HCT116 (cell line): ENCODE data around the gene CSNK1G1. TPM values are rescaled to one million over a fixed set of nuclear protein-coding genes. Genes with fewer than 3 reads are reported as not detected.
"Not testable (repeated sequence)": the region's sequence is repeated elsewhere in the genome, so short reads cannot be mapped to it uniquely, and the experiment has no call there.

Experiments
- ATAC-seq: fragments of 200-7000 bp; cut with Tn5 transposase; 2 replicates; pipeline ENCODE4 v1.9.1; 2020; ENCODE audit warnings: mild to moderate bottlenecking, moderate library complexity
- BruUV-seq: library from RNA; stranded (reverse); fragments of 400-500 nt; replicated peaks from 2 replicates; lab custom pipeline; 2021; lab: Mats Ljungman, UMichigan
- CTCF ChIA-PET: fragments of 300-600 bp; sonication (Branson Sonifier 250); formaldehyde crosslinking; loops from one replicate; lab custom pipeline; 2021; ENCODE audit warnings: antibody characterized with exemption; lab: Charles Lee
- POLR2A ChIA-PET: fragments of 300-600, 350-600 bp; sonication (Branson Sonifier 250); formaldehyde crosslinking; loops from one replicate; lab custom pipeline; 2021; ENCODE audit warnings: antibody characterized with exemption; lab: Charles Lee
- RAD21 ChIA-PET, 2 experiments: fragments of 300-600 bp; sonication (Branson Sonifier 250); formaldehyde crosslinking; loops; one replicate each; lab custom pipeline; 2023; ENCODE audit warnings: low total read pairs in 2 of 2; ENCODE audit not compliant: uncharacterized antibody in 2 of 2, unreplicated experiment in 2 of 2, low non-redundant PET in 1 of 2; lab: Charles Lee
- DNase-seq: peaks from one replicate; pipeline ENCODE4 v3.0.0-alpha.2; 2010; ENCODE audit warnings: low read depth, low spot score
- H2AFZ ChIP-seq: fragments of 200-600 bp; shearing (Covaris generic), sonication (generic); 2 replicates; pipeline ENCODE4 v1.6.1; 2017; ENCODE audit warnings: low read depth, mixed run types, mixed read lengths, antibody characterized with exemption, low read length; ENCODE audit not compliant: poor library complexity, severe bottlenecking
- H3K27ac ChIP-seq: 2 replicates; pipeline ENCODE4 v1.5.1; 2012; ENCODE audit warnings: low read depth, low read length
- H3K27me3 ChIP-seq: fragments of 200-600 bp; sonication (generic); 2 replicates; pipeline ENCODE4 v1.6.1; 2016; ENCODE audit warnings: mixed run types, low read length, mixed read lengths; ENCODE audit not compliant: insufficient read depth
- H3K36me3 ChIP-seq, 2 experiments: fragments of 200-500 bp in 1 of 2; fragments of 200-600 bp in 1 of 2; sonication (Bioruptor generic) in 1 of 2; sonication (generic) in 1 of 2; 2 replicates each; pipeline versions ENCODE4 v1.5.1 to v1.6.1; 2014 to 2016; ENCODE audit warnings: low read length in 2 of 2, inconsistent platforms in 1 of 2, mixed read lengths in 1 of 2, mixed run types in 1 of 2; ENCODE audit not compliant: insufficient read depth in 2 of 2, control insufficient read depth in 1 of 2
- H3K4me1 ChIP-seq, 2 experiments: fragments of 200-600 bp in 1 of 2; sonication (generic) in 1 of 2; 2 replicates each; pipeline versions ENCODE4 v1.5.1 to v1.6.1; 2012 to 2017; ENCODE audit warnings: low read length in 2 of 2, inconsistent platforms in 1 of 2, mild to moderate bottlenecking in 1 of 2, mixed read lengths in 1 of 2, mixed run types in 1 of 2, moderate library complexity in 1 of 2; ENCODE audit not compliant: insufficient read depth in 2 of 2, control insufficient read depth in 1 of 2
- H3K4me2 ChIP-seq: fragments of 200-600 bp; sonication (generic); 2 replicates; pipeline ENCODE4 v1.6.1; 2017; ENCODE audit warnings: mixed run types, low read length, mixed read lengths
- H3K4me3 ChIP-seq, 2 experiments: fragments of 200-600 bp in 1 of 2; sonication (generic) in 1 of 2; replicated peaks in 1 of 2; 2 replicates each; pipeline ENCODE4 v1.5.1; 2011 to 2016; ENCODE audit warnings: low read length in 2 of 2, control low read depth in 1 of 2, low read depth in 1 of 2, mild to moderate bottlenecking in 1 of 2, mixed read lengths in 1 of 2, mixed run types in 1 of 2
- H3K79me2 ChIP-seq: fragments of 200-600 bp; sonication (generic); 2 replicates; pipeline ENCODE4 v1.6.1; 2017; ENCODE audit warnings: mild to moderate bottlenecking, mixed run types, low read length, moderate library complexity, mixed read lengths; ENCODE audit not compliant: insufficient read depth
- H3K9ac ChIP-seq: fragments of 200-600 bp; sonication (generic); 2 replicates; pipeline ENCODE4 v1.6.1; 2016; ENCODE audit warnings: low read length, mixed read lengths
- H3K9me2 ChIP-seq: fragments of 200-600 bp; sonication (generic), shearing (Covaris generic); 2 replicates; pipeline ENCODE4 v1.6.1; 2017; ENCODE audit warnings: mixed run types, mild to moderate bottlenecking, moderate library complexity; ENCODE audit not compliant: insufficient read depth
- H3K9me3 ChIP-seq, 2 experiments: fragments of 200-500 bp in 1 of 2; fragments of 200-600 bp in 1 of 2; sonication (Bioruptor generic) in 1 of 2; sonication (generic) in 1 of 2; 2 replicates each; pipeline ENCODE4 v1.6.1; 2014 to 2017; ENCODE audit warnings: low read length in 2 of 2, mixed read lengths in 2 of 2, inconsistent platforms in 1 of 2, low read depth in 1 of 2, mild to moderate bottlenecking in 1 of 2, mixed run types in 1 of 2, moderate library complexity in 1 of 2; ENCODE audit not compliant: control insufficient read depth in 1 of 2, insufficient read depth in 1 of 2
- H4K20me1 ChIP-seq: fragments of 200-600 bp; sonication (generic), shearing (Covaris generic); 2 replicates; pipeline ENCODE4 v1.6.1; 2017; ENCODE audit warnings: mixed run types, mild to moderate bottlenecking, moderate library complexity; ENCODE audit not compliant: insufficient read depth
- CEBPB ChIP-seq: IDR thresholded peaks from 2 replicates; pipeline ENCODE4 v1.6.1; 2012; ENCODE audit warnings: low read depth
- EGR1 ChIP-seq: IDR thresholded peaks from 2 replicates; pipeline ENCODE4 v1.6.1; 2012; ENCODE audit warnings: low read depth
- ELF1 ChIP-seq: IDR thresholded peaks from 2 replicates; pipeline ENCODE4 v1.6.1; 2012; ENCODE audit warnings: low read depth, borderline replicate concordance
- EZH2 ChIP-seq: fragments of 200-600 bp; sonication (generic); IDR thresholded peaks from 2 replicates; pipeline ENCODE4 v1.6.1; 2017; ENCODE audit warnings: antibody characterized with exemption, mixed run types
- FOSL1 ChIP-seq: IDR thresholded peaks from 2 replicates; pipeline ENCODE4 v1.6.1; 2012; ENCODE audit warnings: low read depth
- JUND ChIP-seq: IDR thresholded peaks from 2 replicates; pipeline ENCODE4 v1.6.1; 2012
- MAX ChIP-seq: IDR thresholded peaks from 2 replicates; pipeline ENCODE4 v1.6.1; 2012
- POLR2A ChIP-seq: IDR thresholded peaks from 2 replicates; pipeline ENCODE4 v1.7.0; 2011; ENCODE audit warnings: borderline replicate concordance; ENCODE audit not compliant: insufficient read depth, insufficient read length; ENCODE audit errors: extremely low read depth
- POLR2AphosphoS5 ChIP-seq: IDR thresholded peaks from 2 replicates; pipeline ENCODE4 v1.6.1; 2011; ENCODE audit warnings: mild to moderate bottlenecking, low read depth, low read length, moderate library complexity
- SIN3A ChIP-seq: IDR thresholded peaks from 2 replicates; pipeline ENCODE4 v1.6.1; 2012; ENCODE audit warnings: low read depth
- SRF ChIP-seq: IDR thresholded peaks from 2 replicates; pipeline ENCODE4 v1.6.1; 2012; ENCODE audit warnings: low read depth
- ZBTB33 ChIP-seq: IDR thresholded peaks from 2 replicates; pipeline ENCODE4 v1.6.1; 2011; ENCODE audit warnings: mild to moderate bottlenecking, low read length, moderate library complexity; ENCODE audit not compliant: insufficient replicate concordance; ENCODE audit errors: extremely low read depth
- ZNF274 ChIP-seq: fragments of 200-500 bp; sonication (Bioruptor generic); IDR thresholded peaks from 2 replicates; pipeline ENCODE4 v1.6.1; 2014; ENCODE audit warnings: mild to moderate bottlenecking, low read depth, low read length, inconsistent platforms
- intact Hi-C: fragments of 100-400 bp; cut with micrococcal nuclease; formaldehyde crosslinking; loops from 2 replicates; pipeline ENCODE4 v1.10.0; 2022
- total RNA-seq: library from RNA; stranded (reverse); gene quantifications from one replicate; pipeline ENCODE4 v1.2.1, GENCODE V29; 2021; ENCODE audit not compliant: unreplicated experiment

Gene CSNK1G1
- total RNA-seq, 1 experiment from 2014 or later: 21.1 TPM

GRCh38 chr15:64221911-64222310, 134.1 kb downstream of the CSNK1G1 start:
- ATAC-seq, H3K79me2 ChIP-seq, H3K9ac ChIP-seq, H3K27me3 ChIP-seq, DNase-seq, H3K27ac ChIP-seq, POLR2A ChIA-PET, H3K4me1 ChIP-seq, H3K9me2 ChIP-seq, intact Hi-C loops, H3K4me3 ChIP-seq, H4K20me1 ChIP-seq, H3K4me2 ChIP-seq, BruUV-seq, RAD21 ChIA-PET, H2AFZ ChIP-seq, H3K9me3 ChIP-seq, CTCF ChIA-PET, H3K36me3 ChIP-seq: not testable (repeated sequence)

GRCh38 chr15:64217429-64217750, 138.6 kb downstream of the CSNK1G1 start:
- H3K4me1 ChIP-seq, H3K79me2 ChIP-seq, H3K9ac ChIP-seq, H4K20me1 ChIP-seq, ATAC-seq, H3K27me3 ChIP-seq, H2AFZ ChIP-seq, H3K9me2 ChIP-seq, H3K4me2 ChIP-seq, DNase-seq, RAD21 ChIA-PET, intact Hi-C loops, H3K36me3 ChIP-seq, CTCF ChIA-PET, H3K9me3 ChIP-seq, BruUV-seq, POLR2A ChIA-PET, H3K4me3 ChIP-seq, H3K27ac ChIP-seq: not testable (repeated sequence)

- H3K4me1 ChIP-seq: no peaks in the 10 kb centered on the region
- H3K79me2 ChIP-seq: 0 out of 2 replicates have a peak, but pooled peaks cover 9% of the 10 kb centered on the region
- BruUV-seq: no TSS peak
- no peaks in the 10 kb centered on the region for H4K20me1 ChIP-seq
- H2AFZ ChIP-seq: no peak overlapping the region
- no peaks in the 10 kb centered on the region for H3K9me2 ChIP-seq
- no peaks in the 10 kb centered on the region for H3K9me3 ChIP-seq
- H3K27me3 ChIP-seq: no peaks in the 10 kb centered on the region
- POLR2A ChIA-PET: no interaction called here
- H3K9ac ChIP-seq: no peak overlapping the region
- intact Hi-C loops: no loop called here
- DNase-seq (no peak), ATAC-seq (no peak)
- no peak overlapping the region for H3K27ac ChIP-seq
- H3K36me3 ChIP-seq: peaks cover 5 to 10% of the 10 kb centered on the region in 2 experiments; a peak in 2 of 4 replicates
- no peak overlapping the region for H3K4me2 ChIP-seq
- CTCF ChIA-PET: no interaction called here
- no peak overlapping the region for H3K4me3 ChIP-seq
- RAD21 ChIA-PET: no interaction called here
- TF ChIP-seq JUND (no peak), SRF (no peak), ZBTB33 (no peak), POLR2AphosphoS5 (no peak), FOSL1 (no peak), POLR2A (no peak), CEBPB (no peak), EZH2 (no peak), ZNF274 (no peak), MAX (no peak), ELF1 (no peak), SIN3A (no peak), EGR1 (no peak)
These were observed 139.1 kb downstream of the CSNK1G1 start for GRCh38 chr15:64216730-64217428.
